Airway epithelial cell (primary cell): Measurements from ENCODE around the gene POLH. TPM values are rescaled to one million over a fixed set of nuclear protein-coding genes. Genes with fewer than 3 reads are reported as not detected.

Source experiments
- total RNA-seq: library from RNA; depleted of rRNA; stranded (reverse); fragments of >200 nt; gene quantifications from 2 replicates; pipeline ENCODE4 v1.2.3, GENCODE V29; 2015

Gene POLH
- total RNA-seq, result 14.4 and 22.1 TPM in 2 replicates

GRCh38 chr6:43575772-43576551 is at the start of gene POLH, which contains the start of gene XPO5:
TSS of gene POLH (plus strand) at chr6:43576185. CDS start at chr6:43582320, 6,135 bp downstream.
TSS of gene XPO5 (minus strand) at chr6:43576038. CDS start at chr6:43575864, 174 bp downstream.

DNA sequence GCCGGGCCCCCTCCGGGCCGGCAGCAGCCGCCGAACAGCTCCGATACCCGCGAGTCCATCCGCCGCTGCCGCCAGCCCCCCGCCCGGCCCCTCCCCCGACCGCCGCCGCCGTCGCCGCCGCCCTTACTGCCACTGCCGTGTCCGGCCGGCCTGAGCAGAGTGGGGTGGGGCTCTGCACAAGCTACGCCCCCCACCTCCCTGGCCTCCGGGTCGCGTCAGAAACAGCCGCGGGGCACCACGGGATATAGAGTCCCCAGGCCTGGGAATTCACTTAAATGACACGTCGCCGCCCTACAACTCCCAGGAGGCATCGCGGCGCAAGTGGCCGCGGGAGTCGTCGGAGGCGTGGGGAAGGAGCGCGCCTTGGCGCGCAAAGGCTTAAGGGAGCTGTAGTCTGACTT is 53.1 kb downstream of the POLH start, which contains the start of gene GTPBP2:
Gene GTPBP2 (minus strand): TSS at position 161 of the 401 bp plus-strand sequence. CDS start 102 bp downstream, at position 59.

DNA sequence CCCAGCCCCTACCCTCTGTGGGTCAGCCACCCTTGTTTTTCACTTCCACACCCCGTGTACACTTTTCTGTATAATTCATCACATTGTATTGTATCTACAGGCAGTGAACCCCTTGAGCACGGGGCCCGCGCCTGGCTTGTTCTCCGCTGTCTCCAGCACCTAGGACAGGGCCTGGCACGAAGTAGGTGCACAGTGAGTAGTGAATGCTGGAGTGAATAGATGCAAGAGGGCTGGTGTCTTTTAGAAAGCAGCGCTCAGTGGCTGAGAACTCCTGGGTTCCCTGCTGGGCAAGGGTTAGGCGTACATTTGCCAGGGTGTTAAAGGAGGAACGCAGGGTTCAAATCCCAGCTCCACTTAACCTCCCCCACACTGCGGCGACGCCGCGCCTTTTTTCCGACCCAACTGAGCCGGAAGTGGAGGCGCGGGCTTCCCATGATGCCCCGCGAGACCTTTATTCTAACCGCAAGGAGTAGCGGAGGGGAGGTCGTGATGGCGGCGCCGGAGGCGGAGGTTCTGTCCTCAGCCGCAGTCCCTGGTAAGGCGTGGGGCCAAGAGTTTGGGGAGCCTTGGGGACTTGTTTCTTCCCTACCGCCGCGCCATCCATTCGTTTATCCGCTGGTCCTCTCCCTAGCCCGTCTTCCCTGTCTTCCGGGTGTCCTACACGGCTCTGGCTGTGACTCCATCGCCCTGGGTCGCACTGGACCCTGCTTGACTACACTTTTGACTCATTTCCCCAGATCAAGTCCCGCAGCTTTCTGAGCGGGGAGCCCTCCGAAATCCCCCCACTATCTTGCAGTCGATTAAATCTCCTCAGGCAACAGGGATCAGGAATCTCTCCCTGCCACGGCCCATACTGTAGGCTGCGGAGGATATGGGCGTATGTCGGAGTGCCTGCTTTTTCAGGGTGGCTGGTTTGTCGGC is 59.7 kb downstream of the POLH start, which contains the start of gene MAD2L1BP:
Gene MAD2L1BP (plus strand): TSS at position 454 of the 921 bp plus-strand sequence. CDS start 36 bp downstream, at position 490.

DNA sequence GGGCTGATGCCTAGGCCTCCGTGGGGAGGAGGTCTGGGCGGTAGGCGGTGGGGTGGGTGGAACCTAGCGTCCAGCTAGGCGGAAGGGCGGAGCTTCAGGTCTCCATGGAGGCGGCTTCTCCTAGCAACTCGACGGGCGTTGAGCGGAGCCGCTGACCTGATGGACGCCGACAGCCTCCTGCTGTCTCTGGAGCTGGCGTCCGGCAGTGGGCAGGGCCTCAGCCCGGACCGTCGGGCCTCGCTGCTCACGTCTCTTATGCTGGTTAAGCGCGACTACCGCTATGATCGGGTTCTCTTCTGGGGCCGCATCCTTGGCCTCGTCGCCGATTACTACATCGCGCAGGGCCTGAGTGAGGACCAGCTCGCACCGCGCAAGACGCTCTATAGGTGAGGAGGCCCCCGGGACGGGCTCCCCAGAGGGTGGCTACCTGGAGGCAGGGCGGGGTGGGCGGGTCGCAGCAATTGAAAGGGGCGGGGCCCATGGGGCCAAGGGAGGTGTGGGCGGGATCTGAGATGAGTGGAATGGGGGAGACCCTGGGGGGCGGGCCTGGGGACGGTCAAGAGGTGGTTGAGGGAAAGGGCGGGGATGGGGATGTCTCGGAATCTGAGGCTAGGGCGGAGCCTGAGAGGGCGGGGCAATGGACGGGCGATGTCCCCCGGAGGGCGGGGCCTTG is 69.1 kb downstream of the POLH start, which contains the start of gene RSPH9:
Gene RSPH9 (plus strand): TSS at position 97 of the 673 bp plus-strand sequence. CDS start 63 bp downstream, at position 160.

Other genes with a start within 250 kb of the POLH start
- gene ZNF318, start 206.5 kb upstream of the POLH start, total RNA-seq, result 4.4 and 6.1 TPM in 2 replicates
- gene ABCC10, start 148.6 kb upstream of the POLH start, total RNA-seq, result 17.0 and 17.3 TPM in 2 replicates
- gene DLK2, start 120.6 kb upstream of the POLH start, total RNA-seq, result 11.9 and 21.3 TPM in 2 replicates
- 13.2 and 15.1 TPM in 2 replicates for gene TJAP1, start 98.6 kb upstream of the POLH start, total RNA-seq
- gene LRRC73, start 65.8 kb upstream of the POLH start, total RNA-seq, result 0.05 and 0.21 TPM in 2 replicates
- 75.1 and 91.6 TPM in 2 replicates for gene YIPF3, start 59.3 kb upstream of the POLH start, total RNA-seq
- gene POLR1C, start 59.1 kb upstream of the POLH start, total RNA-seq, result 34.1 and 38.8 TPM in 2 replicates
- 24.2 and 28.2 TPM in 2 replicates for gene XPO5, start 147 bp upstream of the POLH start, total RNA-seq
- gene GTPBP2, start 53.1 kb downstream of the POLH start, total RNA-seq, result 22.1 and 28.0 TPM in 2 replicates
- gene MAD2L1BP, start 59.7 kb downstream of the POLH start, total RNA-seq, result 16.3 and 31.5 TPM in 2 replicates
- 0.14 and 0.23 TPM in 2 replicates for gene RSPH9, start 68.9 kb downstream of the POLH start, total RNA-seq
- 68.5 and 69.6 TPM in 2 replicates for gene MRPS18A, start 111.6 kb downstream of the POLH start, total RNA-seq
- gene VEGFA, start 194.0 kb downstream of the POLH start, total RNA-seq, result 79.4 and 102 TPM in 2 replicates